Neural progenitor cell (in vitro differentiated cells): ENCODE data around the gene NIN. TPM values are rescaled to one million over a fixed set of nuclear protein-coding genes. Genes with fewer than 3 reads are reported as not detected.
A peak's percentile ranks its signal among the peaks of the same experiment; 100 is the strongest.

Experiments used
- DNase-seq: peaks from one replicate; pipeline ENCODE4 v3.0.0-alpha.2; 2016; ENCODE audit warnings: low spot score
- H2AFZ ChIP-seq: fragments of 200-600 bp; sonication (generic); replicated peaks from 2 replicates; pipeline ENCODE4 v1.6.1; 2016; ENCODE audit warnings: antibody characterized with exemption
- H3F3A ChIP-seq: fragments of 200-600 bp; sonication (generic); 2 replicates; pipeline ENCODE4 v1.6.1; 2016; ENCODE audit warnings: antibody characterized with exemption, low read depth
- H3K27ac ChIP-seq: fragments of 200-600 bp; sonication (generic); 2 replicates; pipeline ENCODE4 v1.5.1; 2016; ENCODE audit warnings: mild to moderate bottlenecking
- H3K27me3 ChIP-seq: fragments of 200-600 bp; sonication (generic); 2 replicates; pipeline ENCODE4 v1.6.1; 2016; ENCODE audit warnings: mild to moderate bottlenecking, moderate library complexity
- H3K36me3 ChIP-seq: fragments of 200-600 bp; sonication (generic); 2 replicates; pipeline ENCODE4 v1.5.1; 2016
- H3K4me1 ChIP-seq: fragments of 200-600 bp; sonication (generic); 2 replicates; pipeline ENCODE4 v1.6.1; 2016; ENCODE audit warnings: mixed run types
- H3K4me2 ChIP-seq: fragments of 200-600 bp; sonication (generic); 2 replicates; pipeline ENCODE4 v1.6.1; 2016
- H3K4me3 ChIP-seq: fragments of 200-600 bp; sonication (generic); 2 replicates; pipeline ENCODE4 v1.5.1; 2016
- H3K79me2 ChIP-seq: fragments of 200-600 bp; sonication (generic); 2 replicates; pipeline ENCODE4 v1.6.1; 2016; ENCODE audit warnings: low read depth
- H3K9ac ChIP-seq: fragments of 200-600 bp; sonication (generic); 2 replicates; pipeline ENCODE4 v1.6.1; 2016
- H3K9me3 ChIP-seq: fragments of 200-600 bp; sonication (generic); 2 replicates; pipeline ENCODE4 v1.5.1; 2016; ENCODE audit warnings: low read depth
- H4K20me1 ChIP-seq: fragments of 200-600 bp; sonication (generic); 2 replicates; pipeline ENCODE4 v1.6.1; 2016; ENCODE audit warnings: low read depth
- H3K27ac Mint-ChIP-seq: 3 replicates; pipeline ENCODE4 v1.8.0; 2021; ENCODE audit warnings: mixed read lengths
- H3K27me3 Mint-ChIP-seq: 2 replicates; pipeline ENCODE4 v1.8.0; 2022; ENCODE audit warnings: low read depth, mild to moderate bottlenecking, inconsistent platforms, moderate library complexity, mixed read lengths; ENCODE audit not compliant: insufficient read depth
- H3K36me3 Mint-ChIP-seq: 3 replicates; pipeline ENCODE4 v1.8.0; 2021; ENCODE audit warnings: mixed read lengths
- H3K4me1 Mint-ChIP-seq: 3 replicates; pipeline ENCODE4 v1.8.0; 2021; ENCODE audit warnings: mixed read lengths
- H3K4me3 Mint-ChIP-seq: 3 replicates; pipeline ENCODE4 v1.8.0; 2021; ENCODE audit warnings: mild to moderate bottlenecking, moderate library complexity, mixed read lengths
- H3K9me3 Mint-ChIP-seq: 3 replicates; pipeline ENCODE4 v1.8.0; 2020; ENCODE audit warnings: mixed read lengths
- EZH2 ChIP-seq: fragments of 200-600 bp; sonication (generic); IDR thresholded peaks from 2 replicates; pipeline ENCODE4 v1.6.1; 2017; ENCODE audit warnings: antibody characterized with exemption, mild to moderate bottlenecking, moderate library complexity
- EZH2phosphoT487 ChIP-seq: fragments of 200-600 bp; sonication (generic); IDR thresholded peaks from 2 replicates; pipeline ENCODE4 v1.6.1; 2017; ENCODE audit warnings: antibody characterized with exemption
- total RNA-seq: library from RNA; depleted of rRNA; stranded (reverse); fragments of >200 nt; gene quantifications from 2 replicates; pipeline ENCODE4 v1.2.3, GENCODE V29; 2015; ENCODE audit warnings: low replicate concordance
- TF ChIP-seq, protein P1 (sequence below): fragments of 200-600 bp; sonication (generic); IDR thresholded peaks from 2 replicates; pipeline ENCODE4 v1.5.1; 2017; ENCODE audit warnings: antibody characterized with exemption, mild to moderate bottlenecking

Gene NIN
- total RNA-seq, 1 donor from 2014 or later = 49.0 TPM

DNA sequence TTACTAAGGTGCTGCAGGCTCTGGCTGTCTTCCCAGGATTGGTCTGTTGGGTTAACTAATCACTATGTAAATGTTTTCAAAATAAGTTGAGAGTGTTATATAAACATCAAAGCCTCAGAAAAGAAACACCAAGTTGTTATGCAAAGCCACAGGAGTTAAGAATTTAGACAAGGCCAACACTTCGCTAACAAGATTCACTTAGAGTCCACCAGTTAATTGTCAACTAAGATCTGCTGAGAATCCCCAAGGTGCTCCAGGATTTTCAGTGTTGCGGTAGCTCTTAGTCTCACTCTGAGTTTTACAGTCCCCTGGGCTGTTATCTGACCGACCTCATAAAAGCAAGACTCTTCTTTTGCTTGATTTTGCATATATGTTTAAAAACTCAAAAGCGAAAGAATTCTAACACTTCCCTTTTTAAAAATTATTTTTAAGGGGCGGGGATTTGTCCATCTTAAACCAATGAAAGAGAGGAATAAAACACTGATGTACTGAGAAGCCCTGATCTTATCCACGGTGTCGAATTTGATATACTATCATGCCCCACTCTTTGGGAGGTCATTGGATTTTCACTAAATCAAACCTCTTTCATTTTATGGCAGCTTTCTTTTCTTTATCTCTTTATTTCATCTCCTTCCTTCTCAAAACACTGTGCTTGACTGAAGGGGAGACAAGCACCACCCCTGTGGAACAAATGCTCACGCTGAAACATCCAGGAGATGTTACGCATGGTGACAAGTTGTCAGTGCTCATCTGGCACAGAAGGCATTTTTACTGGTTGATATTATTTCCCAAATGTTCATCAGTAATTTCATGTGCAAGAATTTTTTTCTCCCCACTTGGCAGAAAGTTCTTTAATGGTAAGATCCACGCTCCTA is 7.0 kb downstream of the NIN start:
- Histone ChIP-seq H3K9ac (no peak overlapping the region), H3K9me3 (no peaks in the 10 kb centered on the region), H3K4me2 (peak overlapping the region; percentile 2), H3K79me2 (peaks cover 99% of the 10 kb centered on the region), H2AFZ (no peak overlapping the region), H3K27ac (no peak overlapping the region), H3K36me3 (no peaks in the 10 kb centered on the region), H3F3A (peaks cover under 1% of the 10 kb centered on the region), H4K20me1 (peaks cover 87% of the 10 kb centered on the region), H3K4me3 (no peak overlapping the region), H3K4me1 (peaks cover 28% of the 10 kb centered on the region), H3K27me3 (peaks cover 8% of the 10 kb centered on the region)
- no peak for DNase-seq
- TF ChIP-seq EZH2phosphoT487 (no peak), EZH2 (no peak)
- TF ChIP-seq, protein P1, sequence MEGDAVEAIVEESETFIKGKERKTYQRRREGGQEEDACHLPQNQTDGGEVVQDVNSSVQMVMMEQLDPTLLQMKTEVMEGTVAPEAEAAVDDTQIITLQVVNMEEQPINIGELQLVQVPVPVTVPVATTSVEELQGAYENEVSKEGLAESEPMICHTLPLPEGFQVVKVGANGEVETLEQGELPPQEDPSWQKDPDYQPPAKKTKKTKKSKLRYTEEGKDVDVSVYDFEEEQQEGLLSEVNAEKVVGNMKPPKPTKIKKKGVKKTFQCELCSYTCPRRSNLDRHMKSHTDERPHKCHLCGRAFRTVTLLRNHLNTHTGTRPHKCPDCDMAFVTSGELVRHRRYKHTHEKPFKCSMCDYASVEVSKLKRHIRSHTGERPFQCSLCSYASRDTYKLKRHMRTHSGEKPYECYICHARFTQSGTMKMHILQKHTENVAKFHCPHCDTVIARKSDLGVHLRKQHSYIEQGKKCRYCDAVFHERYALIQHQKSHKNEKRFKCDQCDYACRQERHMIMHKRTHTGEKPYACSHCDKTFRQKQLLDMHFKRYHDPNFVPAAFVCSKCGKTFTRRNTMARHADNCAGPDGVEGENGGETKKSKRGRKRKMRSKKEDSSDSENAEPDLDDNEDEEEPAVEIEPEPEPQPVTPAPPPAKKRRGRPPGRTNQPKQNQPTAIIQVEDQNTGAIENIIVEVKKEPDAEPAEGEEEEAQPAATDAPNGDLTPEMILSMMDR = no peak
- Mint-ChIP-seq H3K4me1 (peaks cover 51% of the 10 kb centered on the region), H3K36me3 (peaks cover 41% of the 10 kb centered on the region), H3K27me3 (peaks cover 5% of the 10 kb centered on the region), H3K9me3 (no peaks in the 10 kb centered on the region), H3K4me3 (no peak overlapping the region), H3K27ac (peak overlapping the region; percentile 16)

DNA sequence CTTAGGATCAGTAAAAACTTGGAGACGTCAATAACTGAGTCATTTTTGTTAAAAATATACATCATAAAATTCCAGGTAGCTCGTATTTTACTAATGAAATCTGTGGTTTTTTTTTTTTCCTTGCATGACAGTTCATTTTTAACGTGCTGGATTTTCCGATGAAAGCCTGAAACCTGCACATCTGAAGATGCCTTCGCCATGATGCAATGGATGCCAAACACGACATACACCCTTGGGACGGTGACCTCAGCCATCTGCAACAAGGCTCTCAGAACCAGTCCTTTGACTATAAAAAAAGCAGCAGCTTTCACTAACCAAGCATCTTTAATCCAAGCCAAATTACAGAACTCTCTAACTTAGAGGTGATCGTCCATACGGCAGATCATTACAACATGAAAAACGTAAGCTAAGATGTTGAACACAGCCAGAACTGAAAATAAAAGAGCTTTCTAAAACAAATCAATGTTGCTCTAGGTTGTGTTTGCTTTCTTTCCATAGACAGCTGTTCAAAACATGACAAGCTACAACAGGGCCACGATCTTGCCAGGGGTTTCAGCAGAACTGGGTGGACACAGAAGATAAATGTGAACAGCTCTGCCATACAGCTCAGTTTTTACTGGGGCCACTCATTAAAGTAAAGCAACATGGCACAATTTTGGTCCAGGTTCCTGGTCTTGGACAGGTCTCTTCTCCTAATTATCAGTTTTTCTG is 7.8 kb downstream of the NIN start:
- no peaks in the 10 kb centered on the region for H3K9me3 Mint-ChIP-seq
- no peak for DNase-seq
- peaks cover 43% of the 10 kb centered on the region for H3K4me1 Mint-ChIP-seq
- Histone ChIP-seq H3K9ac (no peak overlapping the region), H2AFZ (no peak overlapping the region), H3K4me3 (no peak overlapping the region), H3K4me1 (peaks cover 21% of the 10 kb centered on the region), H3K27me3 (peaks cover 2% of the 10 kb centered on the region), H3K4me2 (peak overlapping the region; percentile 2), H4K20me1 (peaks cover 80% of the 10 kb centered on the region), H3F3A (no peaks in the 10 kb centered on the region), H3K27ac (no peak overlapping the region), H3K36me3 (no peaks in the 10 kb centered on the region), H3K9me3 (no peaks in the 10 kb centered on the region), H3K79me2 (peaks cover 98% of the 10 kb centered on the region)
- peaks cover 46% of the 10 kb centered on the region for H3K36me3 Mint-ChIP-seq
- H3K4me3 Mint-ChIP-seq = no peak overlapping the region
- TF ChIP-seq EZH2 (no peak), EZH2phosphoT487 (no peak)
- TF ChIP-seq, protein P1 = no peak
- H3K27ac Mint-ChIP-seq = peak overlapping the region; percentile 16
- H3K27me3 Mint-ChIP-seq = peaks cover 5% of the 10 kb centered on the region

DNA sequence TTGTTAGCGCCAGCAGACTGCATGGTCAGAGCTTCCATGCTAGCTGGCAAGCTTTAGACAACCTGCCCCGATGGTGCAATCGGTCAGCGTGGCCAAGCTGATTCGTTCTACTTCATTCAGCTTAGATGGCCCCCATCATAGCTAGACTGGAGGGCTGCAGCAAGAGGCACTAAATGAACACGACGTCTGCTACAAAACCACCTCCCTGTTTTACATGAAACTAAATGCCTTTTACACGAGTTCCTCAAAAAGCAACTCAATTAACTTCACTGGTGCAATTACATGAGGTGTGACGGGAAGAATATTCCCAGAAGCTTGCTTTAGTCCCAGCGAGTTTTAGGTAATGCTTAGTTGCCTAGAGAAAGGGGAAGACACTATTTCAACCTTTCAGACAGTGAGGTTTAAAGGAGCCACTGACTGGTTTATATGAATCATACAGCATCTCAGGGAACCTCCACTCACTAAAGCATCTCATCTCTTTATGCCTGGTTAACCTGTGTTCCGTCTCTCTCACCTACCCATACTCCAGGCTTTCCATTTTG is 8.4 kb downstream of the NIN start:
- Histone ChIP-seq H3K4me1 (peaks cover 17% of the 10 kb centered on the region), H3K36me3 (no peaks in the 10 kb centered on the region), H3K4me2 (no peak overlapping the region), H4K20me1 (peaks cover 73% of the 10 kb centered on the region), H3F3A (no peaks in the 10 kb centered on the region), H3K9ac (no peak overlapping the region), H3K27ac (no peak overlapping the region), H3K9me3 (no peaks in the 10 kb centered on the region), H3K4me3 (no peak overlapping the region), H3K27me3 (no peaks in the 10 kb centered on the region), H3K79me2 (peaks cover 95% of the 10 kb centered on the region), H2AFZ (no peak overlapping the region)
- H3K9me3 Mint-ChIP-seq = no peaks in the 10 kb centered on the region
- H3K4me1 Mint-ChIP-seq = peaks cover 39% of the 10 kb centered on the region
- H3K27me3 Mint-ChIP-seq = peaks cover 5% of the 10 kb centered on the region
- H3K27ac Mint-ChIP-seq = no peak overlapping the region
- H3K4me3 Mint-ChIP-seq = no peak overlapping the region
- TF ChIP-seq EZH2 = no peak
- TF ChIP-seq EZH2phosphoT487 = no peak
- TF ChIP-seq, protein P1 = no peak
- DNase-seq = no peak
- peaks cover 47% of the 10 kb centered on the region for H3K36me3 Mint-ChIP-seq
